GM19351 (cell line): Measurements from ENCODE around the gene OSBPL2.

ENCODE experiments used
- ATAC-seq: cut with Tn5 transposase; IDR thresholded peaks from one replicate; pipeline ENCODE4 v1.9.1; 2021; ENCODE audit warnings: mild to moderate bottlenecking, moderate library complexity; ENCODE audit not compliant: unreplicated experiment

The OSBPL2 gene

GRCh38 chr20:62309198-62309944, 71.0 kb downstream of the OSBPL2 start:
- no peak for ATAC-seq

DNA sequence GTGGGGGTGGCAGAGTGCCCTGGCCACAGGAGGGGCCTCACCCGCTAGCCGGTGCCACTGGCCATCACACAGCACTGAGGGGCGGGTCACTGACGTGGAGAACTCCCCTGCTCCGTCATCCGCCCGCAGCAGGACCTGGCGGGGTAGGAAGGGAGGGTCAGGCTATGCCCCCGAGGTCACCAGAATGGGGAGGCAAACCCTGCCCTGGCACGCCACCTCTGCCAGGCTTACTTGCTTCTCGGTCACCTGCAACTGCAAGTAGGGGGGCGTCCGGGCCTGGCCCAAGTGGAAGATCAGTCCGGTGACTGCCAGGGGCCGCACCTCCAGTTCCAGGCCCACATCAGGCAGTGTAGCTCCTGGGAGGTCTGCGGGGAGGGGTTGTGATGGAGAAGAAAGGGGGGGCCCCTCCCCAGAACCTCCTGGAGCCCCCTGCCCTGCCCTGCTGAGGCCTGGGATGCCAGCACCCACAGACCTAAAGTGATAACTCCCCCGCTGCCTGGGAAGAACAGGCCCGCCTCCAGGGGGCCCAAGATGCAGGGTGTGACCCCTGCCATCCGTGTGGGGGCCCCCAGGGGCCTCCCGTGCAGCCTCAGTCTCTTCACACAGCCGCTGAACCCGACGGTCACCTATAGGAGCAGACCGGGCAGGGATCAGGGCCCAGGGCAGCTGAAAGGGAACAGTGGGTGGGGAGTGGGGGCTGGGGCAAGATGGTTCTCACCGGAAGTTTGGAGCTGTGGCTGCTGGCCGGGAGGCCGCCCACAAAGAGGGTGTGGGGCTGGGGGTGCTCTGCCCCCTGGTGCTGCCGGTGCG, 71.8 kb downstream of the OSBPL2 start:
- no peak for ATAC-seq

DNA sequence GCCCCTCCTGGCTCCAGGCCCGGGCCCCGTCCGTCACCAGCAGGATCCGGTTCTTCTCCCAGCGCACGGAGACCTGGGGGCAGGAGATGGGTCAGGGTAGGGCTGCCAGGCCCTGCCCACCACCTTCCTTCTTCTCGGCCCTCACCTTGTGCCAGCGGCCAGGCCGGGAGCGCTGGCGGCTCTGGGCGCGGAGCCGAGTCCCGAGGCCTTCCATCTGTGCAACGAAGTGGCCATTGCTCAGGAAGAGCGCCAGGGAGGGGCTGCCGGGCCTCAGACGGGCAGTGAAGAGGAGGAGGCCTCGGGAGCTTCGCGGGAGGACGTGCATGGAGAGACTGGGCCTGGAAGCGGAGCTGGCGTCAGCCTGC, 72.4 kb downstream of the OSBPL2 start:
- ATAC-seq, result no peak

DNA sequence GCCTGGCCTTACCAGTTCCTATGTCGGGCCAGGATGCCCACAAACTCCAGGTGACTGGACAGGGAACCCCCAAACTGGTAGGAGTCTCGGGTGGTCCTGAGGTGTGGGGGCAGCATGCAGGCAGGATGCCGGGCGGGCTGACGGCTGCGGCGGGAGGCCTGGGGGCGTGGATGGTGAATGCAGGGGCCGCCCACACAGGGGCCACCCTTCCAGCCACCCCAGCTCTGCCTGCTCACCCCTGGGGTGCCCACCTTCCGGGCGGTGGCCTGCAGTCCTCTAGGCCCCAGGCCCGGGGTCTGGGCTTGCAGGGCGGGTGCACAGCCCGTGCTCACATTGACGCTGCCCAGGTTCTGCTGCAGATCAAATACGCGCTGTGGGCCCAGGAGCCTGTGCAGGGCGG, 72.8 kb downstream of the OSBPL2 start:
- no peak for ATAC-seq

DNA sequence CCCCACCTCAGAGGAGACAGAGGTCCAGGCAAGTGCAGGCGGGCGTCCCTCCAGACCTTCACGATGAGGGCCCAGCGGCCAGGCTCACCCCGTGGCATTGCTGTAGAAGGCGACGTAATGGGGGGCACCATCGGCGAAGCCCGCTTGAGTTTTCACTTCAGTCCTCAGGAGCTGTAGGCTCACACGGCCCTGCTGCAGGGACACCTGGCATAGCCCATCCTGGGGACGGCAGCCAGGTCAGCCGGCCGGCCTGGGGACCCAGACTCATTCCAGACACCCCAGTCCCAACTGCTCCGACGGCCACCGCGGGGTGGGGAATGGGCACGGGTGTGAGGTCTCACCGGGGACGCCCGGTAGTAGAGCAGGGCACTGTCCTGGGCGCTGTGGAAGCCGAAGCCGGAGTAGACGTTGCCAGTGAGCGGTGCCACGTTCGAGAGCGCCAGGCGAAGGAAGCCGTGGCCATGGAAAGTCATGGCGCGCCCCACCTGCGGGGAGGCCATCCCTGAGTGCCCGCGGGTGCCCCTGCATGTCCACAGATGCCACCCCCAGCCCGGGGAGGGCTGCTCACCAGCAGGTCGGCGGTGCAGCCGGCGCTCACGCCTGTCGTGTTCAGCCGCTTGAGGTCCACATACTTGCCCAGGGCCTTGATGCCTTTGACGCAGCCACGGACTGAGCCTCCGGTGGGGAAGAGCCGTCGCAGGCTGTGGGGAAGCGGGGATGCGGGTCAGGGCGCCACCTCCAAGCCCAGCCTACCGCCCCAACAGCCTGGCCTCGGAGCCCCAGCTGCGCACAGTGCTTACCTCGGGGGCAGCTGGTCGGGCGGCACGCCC, 73.7 kb downstream of the OSBPL2 start:
- ATAC-seq, result no peak

DNA sequence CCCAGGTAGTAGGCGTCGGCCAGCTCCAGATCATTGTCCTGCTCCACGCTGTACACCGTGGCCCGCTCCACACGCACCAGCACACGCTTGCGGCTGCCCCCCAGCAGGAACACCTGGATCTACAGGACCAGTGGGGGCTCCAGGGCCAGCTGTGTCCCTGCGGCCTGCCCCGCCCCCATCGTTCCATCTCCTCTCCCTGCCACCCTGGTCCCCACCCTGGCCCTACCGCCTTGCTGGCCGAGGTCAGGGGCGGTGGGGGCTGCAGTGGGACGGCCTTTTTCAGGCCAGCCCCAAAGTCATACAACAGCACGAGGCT, 74.3 kb downstream of the OSBPL2 start:
- ATAC-seq, result no peak

- ATAC-seq, result no peak
Measured at GRCh38 chr20:62313021-62313420, 74.7 kb downstream of the OSBPL2 start.

DNA sequence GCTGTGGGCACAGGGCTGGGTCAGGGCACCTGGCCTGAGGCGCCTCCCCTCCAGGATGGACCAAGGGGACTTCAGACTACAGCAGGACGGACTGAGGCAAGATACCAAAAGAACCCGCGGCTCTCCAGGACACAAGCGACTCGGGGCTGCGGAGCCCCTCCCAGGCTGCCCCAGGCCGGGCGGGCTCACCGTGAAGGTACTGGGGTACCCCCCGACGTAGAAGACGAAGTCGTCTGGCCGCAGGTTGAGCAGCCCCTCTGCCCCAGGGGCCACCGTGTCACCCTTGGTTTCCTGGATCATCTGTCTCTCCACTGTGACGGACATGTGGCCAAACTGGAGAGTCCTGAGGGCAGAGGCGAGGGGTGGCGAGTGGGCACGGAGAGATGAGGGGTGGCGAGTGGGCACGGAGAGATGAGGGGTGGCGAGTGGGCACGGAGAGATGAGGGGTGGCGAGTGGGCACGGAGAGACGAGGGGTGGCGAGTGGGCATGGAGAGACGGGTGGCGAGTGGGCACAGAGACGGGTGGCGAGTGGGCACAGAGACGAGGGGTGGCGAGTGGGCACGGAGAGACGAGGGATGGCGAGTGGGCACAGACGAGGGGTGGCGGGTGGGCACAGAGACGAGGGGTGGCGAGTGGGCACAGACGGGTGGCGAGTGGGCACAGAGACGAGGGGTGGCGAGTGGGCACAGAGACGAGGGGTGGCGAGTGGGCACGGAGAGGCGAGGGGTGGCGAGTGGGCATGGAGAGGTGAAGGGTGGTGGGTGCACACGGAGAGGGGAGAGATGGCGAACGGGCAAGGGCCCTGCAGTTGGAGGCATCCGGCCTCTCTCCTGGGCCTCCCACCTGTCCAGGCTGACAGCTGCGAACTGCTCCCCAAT, 75.4 kb downstream of the OSBPL2 start:
- no peak for ATAC-seq

- no peak for ATAC-seq
Measured at GRCh38 chr20:62314339-62314638, 76.0 kb downstream of the OSBPL2 start.

DNA sequence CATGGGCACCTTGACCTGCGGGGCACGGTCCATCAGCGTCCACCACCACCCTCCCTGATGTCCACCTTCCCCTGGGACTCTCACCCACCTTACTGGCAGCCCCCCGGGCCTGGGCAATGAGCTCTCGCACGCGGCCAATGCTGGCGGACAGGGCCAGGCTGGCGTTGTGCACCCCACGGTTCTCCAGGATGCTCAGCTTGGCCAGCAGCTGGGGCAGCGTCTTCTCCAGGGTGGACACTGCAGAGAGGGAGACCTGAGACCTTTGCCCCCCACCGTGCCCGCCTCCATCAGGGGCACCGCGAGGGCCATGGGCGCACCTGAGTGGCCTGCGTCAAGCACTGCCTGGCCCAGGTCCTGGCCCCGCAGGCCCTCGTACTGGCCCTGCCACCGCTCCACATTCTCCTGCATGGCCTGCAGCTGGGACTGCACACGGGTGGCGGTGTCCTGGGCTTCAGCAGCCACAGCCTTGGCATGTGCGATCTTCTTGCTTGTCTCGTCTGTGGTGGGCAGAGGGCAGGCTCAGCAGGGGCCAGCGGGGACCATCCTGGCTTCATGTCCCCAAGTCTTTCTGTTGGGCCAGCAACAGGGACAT, 76.5 kb downstream of the OSBPL2 start:
- no peak for ATAC-seq

GRCh38 chr20:62315773-62316172, 77.5 kb downstream of the OSBPL2 start:
- ATAC-seq, result no peak

- ATAC-seq, result no peak
Measured at GRCh38 chr20:62316331-62317166, 78.2 kb downstream of the OSBPL2 start.

GRCh38 chr20:62317167-62317655, 78.9 kb downstream of the OSBPL2 start:
- no peak for ATAC-seq

DNA sequence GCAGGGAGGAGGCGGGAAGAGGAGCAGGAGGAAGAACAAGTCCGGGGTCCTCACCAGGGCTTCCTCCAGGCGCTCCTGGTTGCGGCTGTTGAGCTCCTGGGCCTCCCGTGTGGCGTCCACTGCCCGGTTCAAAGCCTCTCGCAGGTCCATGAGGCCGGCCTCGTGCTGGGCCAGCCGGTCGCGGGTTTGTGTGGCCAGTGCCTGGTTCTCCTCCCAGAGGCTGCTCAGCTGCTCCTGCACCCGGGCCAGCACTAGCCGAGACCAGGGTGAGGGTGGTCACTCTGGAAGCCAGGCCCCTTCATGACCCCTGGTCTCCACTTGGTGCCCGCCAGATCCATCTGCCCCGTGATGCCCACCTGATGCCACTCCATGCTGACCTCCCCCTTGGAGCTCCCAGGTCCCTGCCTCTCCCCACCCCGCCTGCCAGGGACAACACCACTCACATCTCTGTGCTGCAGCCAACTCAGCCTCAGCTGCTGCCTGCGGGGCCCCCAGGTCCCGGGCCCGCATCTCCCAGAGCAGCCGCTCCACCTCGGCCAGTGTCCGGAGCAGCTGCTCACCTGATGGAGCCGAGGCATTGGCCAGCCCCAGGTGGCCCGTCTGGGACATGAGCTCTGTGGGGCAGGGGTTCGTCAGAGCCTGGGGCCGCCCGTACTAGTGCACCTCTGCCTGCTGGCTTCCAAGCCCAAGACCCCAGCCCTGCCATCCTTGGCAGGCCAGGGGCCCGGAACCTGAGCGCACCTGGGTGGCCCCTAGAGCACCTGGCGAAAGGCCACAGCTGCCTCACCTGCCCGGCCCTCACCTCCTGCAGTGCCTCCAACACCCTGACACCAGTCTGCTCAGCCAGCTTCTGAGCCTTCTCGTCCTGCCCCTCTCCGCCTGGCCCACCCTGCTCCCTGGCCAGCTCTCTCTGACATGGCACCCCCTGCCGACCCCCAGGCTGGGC, 80.4 kb downstream of the OSBPL2 start:
- ATAC-seq, result no peak

GRCh38 chr20:62319346-62319909, 81.1 kb downstream of the OSBPL2 start:
- no peak for ATAC-seq

- no peak for ATAC-seq
Measured at GRCh38 chr20:62320581-62321354, 82.4 kb downstream of the OSBPL2 start.

GRCh38 chr20:62321521-62321948, 83.2 kb downstream of the OSBPL2 start:
- ATAC-seq, result no peak
